ENCODE data around the gene KRIT1.
"Not testable (repeated sequence)": the region's sequence is repeated elsewhere in the genome, so short reads cannot be mapped to it uniquely, and the experiment has no call there.

The KRIT1 gene

DNA sequence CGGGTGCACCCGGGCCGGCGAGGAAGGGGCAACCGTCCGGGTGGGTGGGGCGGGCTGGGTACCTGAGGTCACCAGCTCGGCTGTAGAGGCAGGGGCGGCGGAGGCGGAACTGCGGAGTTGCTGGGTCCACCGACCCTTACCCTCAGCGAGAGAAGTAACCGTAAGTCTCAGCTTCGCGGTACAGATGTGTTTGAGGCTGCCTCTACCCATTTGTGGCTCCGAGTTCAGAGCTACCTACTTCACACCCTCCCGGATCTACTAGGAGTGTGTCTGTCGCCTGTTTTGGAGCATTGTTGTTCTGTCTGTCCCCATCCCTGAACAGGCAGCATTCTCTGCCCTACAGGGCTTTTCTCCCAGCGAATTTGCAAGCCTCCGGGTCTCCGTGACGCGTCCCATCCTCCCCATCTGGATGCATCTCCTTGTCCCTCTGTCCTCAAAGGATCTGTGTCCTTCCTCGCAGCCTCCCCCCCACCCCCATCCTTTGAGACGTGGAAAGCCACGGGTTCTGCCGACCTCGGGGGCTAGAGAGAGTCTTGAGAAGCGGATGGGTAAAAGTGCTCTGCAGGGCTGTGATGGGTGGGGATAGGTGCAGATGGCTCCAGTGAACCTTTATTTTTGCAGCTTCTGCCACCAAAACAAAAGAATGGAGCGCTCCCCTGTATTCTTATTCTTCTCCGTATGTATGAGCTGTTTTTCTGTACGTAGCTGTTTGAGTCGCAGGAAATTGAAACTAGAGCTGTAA lies 817 bp upstream of the KRIT1 start:
- peak; percentile 21 to 35 for DNase-seq

DNA sequence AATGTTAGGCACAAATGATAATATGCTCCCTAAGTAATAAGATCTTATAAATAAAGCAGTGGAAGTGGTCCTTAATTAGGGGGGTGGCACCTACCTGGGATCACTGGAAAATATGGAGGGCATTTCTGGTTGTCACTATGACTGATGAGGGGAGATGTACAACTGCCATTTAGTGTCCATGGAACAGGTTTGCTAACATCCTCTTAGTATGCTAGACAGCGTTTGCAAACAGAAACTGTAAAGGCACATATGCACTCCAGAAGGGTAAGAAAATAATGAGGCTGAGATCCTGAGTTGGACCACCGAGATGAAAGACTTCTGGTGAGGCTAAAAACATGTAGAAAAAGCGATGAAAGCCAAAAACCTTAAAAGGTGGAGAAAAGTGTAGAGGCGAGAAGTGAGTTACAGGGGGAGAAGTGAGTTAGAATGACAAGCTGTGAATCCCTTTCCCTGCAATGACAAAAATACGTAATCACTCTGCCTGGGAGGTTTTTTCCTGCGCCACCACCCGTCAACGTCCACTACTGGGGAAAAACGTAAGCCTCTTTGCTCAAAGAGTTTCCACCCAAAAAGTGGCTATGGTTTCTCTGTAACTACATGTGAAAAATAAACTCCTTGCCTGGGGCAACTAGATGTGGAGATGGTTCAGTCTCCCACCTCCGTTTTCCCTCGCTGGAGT lies 767 bp downstream of the KRIT1 start:
- DNase-seq = no peak

DNA sequence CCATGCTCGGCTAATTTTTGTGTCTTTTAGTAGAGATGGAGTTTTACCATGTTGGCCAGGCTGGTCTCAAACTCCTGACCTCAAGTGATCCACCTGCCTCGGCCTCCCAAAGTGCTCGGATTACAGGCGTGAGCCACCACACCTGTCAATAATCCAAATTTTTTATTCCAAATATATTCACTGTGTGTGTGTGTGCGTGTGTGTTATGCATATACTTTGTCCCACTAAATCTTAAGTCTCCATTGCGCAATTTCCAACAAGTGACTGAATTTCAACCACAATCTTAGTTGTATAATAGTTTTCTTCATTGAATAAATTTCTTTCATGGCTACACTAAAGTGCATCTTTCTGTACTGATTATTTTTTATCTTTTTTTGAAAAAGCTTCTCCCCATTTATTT lies 2.7 kb downstream of the KRIT1 start:
- DNase-seq = no peak

DNA sequence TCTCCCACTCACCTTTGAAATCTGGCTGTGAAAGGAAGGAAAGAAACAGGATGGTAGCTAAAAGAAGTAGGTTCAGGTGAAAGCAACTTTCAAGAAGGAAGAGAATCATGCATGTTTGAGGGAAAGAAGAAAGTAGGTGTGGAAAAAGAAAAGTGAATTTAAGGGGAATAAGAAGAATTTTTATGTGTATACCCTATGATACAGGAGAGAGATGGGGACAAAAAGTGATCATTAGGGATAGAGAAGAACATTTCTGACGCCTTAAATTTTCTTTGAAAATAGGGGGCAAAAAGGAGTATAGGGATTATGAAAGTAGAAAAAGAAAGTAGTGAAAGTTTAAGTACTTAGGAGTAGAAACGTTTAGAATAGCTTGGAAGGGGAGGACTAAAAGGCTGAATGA lies 15.2 kb downstream of the KRIT1 start:
- no peak for DNase-seq

DNA sequence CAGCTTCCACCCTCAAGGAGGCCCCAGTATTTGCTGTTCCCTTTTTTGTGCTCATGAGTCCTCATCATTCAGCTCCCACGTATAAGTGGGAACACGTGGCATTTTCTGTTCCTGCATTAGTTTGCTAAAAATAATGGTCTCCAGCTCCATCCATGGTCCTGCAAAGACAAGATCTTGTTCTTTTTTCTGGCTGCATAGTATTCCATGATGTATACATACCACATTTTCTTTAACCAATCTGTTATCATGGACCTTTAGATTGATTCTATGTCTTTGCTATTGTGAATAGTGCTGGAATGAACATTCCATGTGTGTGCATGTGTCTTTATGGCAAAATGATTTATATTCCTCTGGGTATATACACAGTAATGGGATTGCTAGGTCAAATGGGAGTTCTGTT lies 17.0 kb downstream of the KRIT1 start:
- no peak for DNase-seq

DNA sequence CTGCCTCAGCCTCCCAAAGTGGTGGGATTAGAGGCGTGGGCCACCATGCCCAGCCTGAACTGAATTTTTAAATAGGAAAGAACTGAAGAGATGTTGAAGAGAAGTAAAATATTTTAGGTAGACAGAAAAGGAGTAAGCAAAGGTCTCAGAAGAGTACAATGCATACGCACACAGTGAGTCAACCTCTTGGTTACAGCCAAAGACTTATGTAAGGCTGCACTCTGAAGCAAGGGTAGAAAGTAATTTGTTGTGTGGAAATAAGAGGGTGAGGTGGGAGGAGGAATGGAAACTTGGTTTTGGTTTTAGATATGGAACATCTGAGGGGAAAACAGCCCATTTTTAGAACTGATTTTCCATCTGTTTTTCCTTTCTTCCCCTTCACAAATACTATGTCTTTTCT lies 17.6 kb downstream of the KRIT1 start:
- DNase-seq = no peak

DNA sequence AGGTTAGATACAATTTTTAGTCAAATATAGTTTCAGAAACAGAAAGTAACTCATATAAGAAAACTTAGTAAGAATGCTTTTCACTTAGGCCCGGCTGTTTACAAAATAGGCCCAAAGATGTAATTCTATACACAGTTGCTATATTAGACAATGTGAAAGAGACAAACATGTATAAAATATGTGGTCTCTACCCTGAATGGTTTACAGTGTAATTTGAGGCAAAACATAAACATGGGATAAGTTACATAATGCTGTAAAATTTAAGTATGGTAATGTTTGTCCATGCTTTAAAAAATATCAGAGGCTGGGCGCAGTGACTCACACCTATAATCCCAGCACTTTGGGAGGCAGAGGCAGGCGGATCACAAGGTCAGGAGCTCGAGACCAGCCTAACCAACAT lies 18.7 kb downstream of the KRIT1 start:
- no peak for DNase-seq

DNA sequence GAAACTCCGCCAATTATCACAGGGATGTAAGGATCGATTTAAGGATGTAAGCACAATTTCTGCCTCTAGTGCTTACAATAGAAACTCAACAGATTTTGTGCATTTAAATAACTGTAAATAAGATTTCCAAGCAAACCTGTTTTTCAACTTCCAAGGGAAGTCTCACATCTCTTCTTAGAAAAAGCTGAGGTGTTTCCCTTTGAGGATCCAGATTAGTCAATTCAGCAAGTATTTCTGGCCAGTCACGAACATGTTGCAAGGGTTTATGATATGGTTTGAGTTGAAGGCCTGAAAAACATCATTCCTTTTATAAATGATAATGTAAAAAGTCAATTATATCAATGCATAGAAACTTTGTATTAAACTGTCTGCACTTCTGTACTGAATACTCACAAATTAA lies 23.9 kb downstream of the KRIT1 start:
- DNase-seq = no peak

DNA sequence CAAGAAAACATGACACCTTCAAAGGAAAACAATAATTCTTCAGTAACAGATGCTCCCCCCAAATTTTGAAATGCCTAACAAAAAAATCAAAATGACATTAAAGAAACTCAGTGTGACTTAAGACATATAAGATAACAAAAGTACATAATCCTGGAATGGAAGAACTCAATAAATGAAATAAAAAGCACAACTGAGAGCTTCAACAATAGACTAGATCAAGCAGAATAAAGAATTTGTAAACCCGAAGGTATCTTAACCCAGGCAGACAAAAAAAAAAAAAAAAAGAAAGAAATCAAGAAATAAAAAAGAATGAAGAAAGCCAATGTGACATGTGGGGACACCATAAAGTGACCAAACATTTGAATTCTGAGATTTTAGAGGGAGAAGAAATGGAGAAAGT lies 39.0 kb downstream of the KRIT1 start:
- DNase-seq = no peak

DNA sequence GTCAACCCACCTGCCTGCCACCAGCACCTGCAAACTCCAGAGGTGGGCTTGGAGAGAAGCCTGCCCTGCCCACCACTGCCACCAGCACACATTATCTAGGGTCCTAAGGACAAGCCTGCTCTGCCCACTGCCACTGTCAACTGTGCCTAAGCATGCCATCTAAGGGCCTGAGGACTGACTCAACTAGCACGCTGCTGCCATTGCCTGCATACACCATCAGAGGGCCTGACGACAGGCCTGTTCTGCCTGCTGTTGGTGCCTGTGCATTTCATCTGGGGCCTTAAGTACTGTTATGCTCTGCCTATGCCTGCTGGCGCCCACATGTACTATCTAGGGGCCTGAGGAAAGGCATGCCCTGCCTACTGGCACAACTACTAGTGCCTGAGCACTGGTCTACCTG lies 39.7 kb downstream of the KRIT1 start:
- no peak for DNase-seq

DNA sequence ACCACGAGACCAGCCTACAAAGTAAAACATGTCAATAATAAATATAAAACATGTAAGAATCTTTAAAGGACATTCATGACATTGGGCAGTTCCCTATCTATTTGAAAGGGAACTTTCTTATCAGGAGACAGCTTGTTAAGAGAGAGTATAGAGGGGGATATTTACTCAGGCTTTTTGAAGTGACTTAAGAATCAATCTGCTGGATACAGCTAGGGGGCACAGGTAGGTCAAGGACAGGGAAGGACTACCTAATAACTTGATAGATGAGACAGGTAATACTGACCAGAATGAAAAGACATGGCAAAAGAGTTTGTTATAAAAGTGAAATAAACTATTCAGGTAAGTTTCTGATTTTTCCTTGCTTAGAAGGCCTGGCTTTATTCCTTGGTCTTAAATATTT lies 44.9 kb downstream of the KRIT1 start:
- no peak for DNase-seq

DNA sequence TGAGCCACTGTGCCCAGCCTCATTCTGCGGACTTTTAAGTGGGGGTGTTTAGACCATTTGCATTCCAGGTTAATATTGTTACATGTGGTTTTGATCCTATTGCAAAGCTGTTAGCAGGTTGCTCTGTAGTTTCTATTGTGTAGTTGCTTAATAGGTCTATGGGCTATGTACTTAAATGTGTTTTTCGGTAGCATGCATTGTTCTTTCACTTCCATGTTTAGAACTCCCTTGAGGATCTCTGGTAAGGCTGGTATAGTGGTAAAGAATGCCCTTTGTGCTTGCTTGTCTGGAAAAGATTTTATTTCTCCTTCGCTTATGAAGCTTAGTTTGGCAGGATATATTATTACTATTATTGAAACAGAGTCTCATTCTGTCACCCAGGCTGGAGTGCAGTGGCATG lies 53.4 kb downstream of the KRIT1 start:
- no peak for DNase-seq

DNA sequence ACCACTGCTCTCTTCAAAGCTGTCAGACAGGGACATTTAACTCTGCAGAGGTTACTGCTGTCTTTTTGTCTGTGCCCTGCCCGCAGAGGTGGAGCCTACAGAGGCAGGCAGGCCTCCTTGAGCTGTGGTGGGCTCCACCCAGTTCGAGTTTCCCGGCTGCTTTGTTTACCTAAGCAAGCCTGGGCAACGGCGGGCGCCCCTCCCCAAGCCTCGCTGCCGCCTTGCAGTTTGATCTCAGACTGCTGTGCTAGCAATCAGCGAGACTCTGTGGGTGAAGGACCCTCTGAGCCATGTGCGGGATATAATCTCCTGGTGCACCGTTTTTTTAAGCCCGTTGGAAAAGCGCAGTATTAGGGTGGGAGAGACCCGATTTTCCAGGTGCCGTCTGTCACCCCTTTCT lies 56.5 kb downstream of the KRIT1 start:
- DNase-seq = not testable (repeated sequence)

DNA sequence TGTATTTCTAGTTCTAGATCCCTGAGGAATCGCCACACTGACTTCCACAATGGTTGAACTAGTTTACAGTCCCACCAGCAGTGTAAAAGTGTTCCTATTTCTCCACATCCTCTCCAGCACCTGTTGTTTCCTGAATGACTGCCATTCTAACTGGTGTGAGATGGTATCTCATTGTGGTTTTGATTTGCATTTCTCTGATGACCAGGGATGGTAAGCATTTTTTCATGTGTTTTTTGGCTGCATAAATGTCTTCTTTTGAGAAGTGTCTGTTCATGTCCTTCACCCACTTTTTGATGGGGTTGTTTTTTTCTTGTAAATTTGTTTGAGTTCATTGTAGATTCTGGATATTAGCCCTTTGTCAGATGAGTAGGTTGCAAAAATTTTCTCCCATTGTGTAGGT lies 61.4 kb downstream of the KRIT1 start:
- DNase-seq = not testable (repeated sequence)

DNA sequence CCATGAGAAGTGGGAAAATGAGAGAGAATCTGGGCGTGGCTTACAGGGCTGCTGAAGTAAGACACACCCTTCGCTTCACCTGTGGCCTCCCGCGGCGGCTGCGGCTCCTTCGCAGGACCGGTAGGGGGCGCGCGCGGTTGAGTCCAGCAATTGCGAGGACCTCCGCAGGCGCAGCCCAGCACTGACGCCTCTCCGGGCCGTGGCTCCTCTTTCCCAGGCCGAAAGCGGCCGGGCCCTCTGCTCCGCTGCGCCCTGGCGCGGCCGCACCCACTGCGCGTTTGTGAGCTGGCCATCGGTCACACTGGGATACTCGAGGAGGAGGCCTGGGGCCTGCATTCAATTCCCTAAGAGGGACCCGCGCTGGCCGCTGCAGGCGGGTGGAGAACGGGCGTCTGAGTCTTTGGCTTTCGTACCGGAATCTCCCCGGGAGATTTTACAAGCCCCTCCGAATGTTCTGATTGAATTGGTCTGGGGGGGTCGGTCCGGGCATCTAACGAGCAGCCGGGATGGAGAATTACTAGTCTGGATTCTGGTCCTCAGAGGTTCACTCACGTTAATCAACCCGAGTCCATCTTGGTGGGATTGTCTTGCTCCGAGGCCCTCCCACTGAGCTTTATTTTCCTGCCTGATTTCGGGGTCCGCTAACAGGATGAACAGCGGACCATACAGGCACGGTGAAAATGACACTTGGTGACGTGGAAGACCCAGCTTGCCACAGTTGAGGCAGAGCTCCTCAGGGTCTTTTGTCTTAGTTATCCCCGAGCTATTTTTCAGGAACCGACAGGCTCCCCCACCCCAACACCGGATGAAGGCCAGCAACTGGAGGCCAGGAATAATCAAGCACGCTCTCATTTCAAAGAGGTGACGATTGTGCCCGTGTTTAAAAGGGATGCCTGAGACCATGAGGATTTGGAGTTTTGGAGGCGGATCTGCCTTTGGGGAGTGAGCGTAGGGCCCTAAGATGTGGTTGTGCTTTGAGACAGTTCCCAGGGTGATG lies 66.5 kb downstream of the KRIT1 start, which contains the start of gene LRRD1:
LRRD1 (minus strand) TSS at position 215 of the 997 bp plus-strand sequence. CDS start 13,940 bp downstream, outside the sequence.
- DNase-seq = peak; percentile 92 to 95

DNA sequence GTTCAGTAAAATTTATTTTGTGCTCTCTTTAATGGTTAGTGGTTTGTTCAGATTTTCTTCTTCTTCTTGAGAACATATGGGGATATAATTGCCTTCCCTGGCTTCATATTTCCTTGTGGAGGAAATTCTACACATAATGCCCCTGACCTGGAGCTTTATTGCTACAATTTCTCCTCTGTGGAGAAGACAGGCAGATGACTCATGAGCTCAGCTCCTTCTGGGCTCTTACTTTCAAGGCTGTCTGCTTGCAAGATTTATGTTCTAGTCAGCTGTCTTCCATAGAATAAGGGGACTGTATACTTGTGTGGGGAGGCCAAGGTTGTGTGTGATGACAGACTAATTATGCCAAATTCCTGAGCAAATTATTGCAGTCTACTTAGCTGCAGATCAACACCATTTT lies 68.4 kb downstream of the KRIT1 start:
- no peak for DNase-seq

DNA sequence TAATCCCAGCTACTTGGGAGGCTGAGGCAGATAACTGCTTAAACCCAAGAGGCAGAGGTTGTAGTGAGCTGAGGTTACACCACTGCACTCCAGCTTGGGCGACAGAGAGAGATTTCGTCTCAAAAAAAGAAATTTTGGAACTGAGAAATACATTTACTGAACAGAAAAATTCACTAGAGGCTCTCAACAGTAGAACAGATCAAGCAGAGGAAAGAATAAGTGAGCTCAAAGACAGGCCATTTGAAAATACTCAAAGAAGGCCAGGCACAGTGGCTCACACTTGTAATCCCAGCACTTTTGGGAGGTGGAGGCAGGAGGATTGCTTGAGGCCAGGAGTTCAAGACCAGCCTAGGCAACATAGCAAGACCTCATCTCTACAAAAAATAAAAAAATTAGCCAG lies 76.2 kb downstream of the KRIT1 start:
- not testable (repeated sequence) for DNase-seq

DNA sequence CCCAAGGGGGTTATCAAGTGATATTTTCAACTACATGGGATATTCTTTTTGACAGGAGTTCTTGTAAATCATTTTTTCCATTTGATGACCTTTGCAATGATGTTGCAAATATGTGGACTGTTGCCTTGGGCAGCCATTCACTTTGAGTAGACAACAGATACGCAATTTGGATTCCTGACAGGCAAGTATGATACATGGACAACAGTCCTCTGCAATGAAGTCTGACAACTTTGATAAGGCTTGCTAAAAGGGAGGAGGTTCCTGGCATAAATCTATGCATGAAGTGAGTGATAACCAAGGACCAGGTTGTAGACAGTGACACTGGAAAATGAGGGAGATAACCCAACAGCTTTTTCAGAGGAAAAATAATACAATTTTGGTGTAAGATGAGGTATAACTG lies 84.4 kb downstream of the KRIT1 start:
- no peak for DNase-seq

DNA sequence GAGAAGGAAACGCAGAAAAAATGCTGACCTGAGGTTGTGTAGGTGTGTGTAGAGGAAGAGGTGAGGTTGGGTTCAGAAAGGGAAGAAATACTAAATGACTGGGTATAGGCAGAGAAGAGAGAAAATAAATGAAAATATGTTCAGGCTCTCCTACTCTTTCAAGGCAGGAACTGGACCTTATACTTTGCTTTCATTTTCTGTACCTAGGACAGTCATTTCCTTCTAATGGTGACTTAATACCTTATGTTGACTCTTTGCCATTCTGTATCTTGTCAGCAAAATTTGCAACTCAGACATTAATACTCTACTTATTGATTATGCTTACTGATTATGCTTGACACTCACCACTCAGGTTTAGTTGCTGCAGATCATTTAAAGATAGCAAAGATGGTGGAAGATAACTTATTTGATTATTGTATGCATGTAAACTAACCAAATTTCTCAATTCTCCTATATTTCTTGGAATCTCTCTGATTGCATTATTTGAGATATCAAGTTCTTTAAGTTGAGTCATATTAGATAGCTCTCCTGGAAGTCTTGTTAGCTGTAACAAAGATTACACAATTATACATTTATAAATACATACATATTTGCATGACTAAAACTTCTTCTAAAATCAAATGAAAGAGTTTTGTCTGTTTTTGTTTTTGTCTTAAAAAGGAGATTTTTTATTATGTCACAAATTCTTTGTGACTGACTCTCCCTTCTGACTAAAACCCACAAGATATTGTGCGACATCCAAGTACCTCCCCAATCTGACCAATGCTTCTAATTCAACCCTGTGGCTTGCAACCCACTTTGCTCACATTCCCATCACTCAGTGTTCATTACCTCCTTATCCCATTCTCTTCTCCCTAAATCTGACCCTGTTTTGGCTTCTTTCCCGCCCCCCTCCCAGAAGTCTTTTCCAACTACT lies 86.8 kb downstream of the KRIT1 start:
- DNase-seq = no peak

DNA sequence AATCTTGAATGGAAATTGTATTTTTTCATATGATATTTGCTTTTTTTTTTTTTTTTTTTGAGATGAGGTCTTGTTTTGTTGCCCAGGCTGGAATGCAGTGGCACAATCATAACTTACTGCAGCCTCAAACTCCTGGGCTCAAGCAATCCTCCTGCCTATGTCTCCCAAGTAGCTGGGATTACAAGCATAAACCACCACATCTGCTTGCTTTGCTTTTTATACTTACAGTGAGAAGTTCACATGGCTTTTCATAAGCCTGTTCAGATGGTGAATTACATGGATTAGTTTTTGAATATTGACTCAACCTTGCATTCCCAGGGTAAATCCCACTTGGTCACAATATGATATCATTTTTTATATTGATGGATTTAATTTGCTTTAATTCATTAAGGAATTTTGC lies 88.7 kb downstream of the KRIT1 start:
- DNase-seq = no peak

DNA sequence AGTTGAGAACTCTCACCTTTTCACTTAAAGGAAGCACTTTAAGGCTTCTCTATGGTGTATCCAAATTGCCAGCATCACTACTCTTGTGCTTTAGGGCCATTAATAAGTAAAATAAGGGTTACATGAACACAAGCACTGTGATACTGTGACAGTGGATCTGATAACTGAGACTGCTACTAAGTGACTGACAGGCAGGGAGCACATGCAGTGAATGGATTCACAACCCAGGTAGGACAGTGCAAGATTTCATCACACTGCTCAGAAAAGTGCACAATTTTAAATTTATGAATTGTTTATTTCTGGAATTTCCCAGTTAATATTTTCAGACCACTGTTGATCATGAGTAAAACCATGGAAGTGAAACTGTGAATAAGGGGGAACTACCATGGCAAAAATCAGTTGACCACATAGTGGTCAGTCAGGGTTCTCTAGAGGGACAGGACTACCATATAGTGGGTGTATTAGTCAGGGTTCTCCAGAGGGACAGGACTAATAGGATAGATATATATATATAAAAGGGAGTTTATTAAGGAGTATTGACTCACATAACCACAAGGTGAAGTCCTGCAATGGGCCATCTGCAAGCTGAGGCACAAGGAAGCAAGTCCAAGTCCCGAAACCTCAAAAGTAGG lies 90.5 kb downstream of the KRIT1 start:
- no peak for DNase-seq

Measured in activated CD4-positive, alpha-beta T cell treated with anti-CD3 and anti-CD28 coated beads, Interleukin-2, amount 50 U/mL, for 48 hours (primary cell).